Embryonic facial prominence (tissue), 1 donor: Measurements from ENCODE around the gene SPART.
A peak's percentile ranks its signal among the peaks of the same experiment; 100 is the strongest.
"Not testable (repeated sequence)": the region's sequence is repeated elsewhere in the genome, so short reads cannot be mapped to it uniquely, and the experiment has no call there.

Experiments
- DNase-seq: peaks from one replicate; pipeline ENCODE4 v3.0.0-alpha.2; 2016; ENCODE audit errors: extremely low spot score

Gene SPART

DNA sequence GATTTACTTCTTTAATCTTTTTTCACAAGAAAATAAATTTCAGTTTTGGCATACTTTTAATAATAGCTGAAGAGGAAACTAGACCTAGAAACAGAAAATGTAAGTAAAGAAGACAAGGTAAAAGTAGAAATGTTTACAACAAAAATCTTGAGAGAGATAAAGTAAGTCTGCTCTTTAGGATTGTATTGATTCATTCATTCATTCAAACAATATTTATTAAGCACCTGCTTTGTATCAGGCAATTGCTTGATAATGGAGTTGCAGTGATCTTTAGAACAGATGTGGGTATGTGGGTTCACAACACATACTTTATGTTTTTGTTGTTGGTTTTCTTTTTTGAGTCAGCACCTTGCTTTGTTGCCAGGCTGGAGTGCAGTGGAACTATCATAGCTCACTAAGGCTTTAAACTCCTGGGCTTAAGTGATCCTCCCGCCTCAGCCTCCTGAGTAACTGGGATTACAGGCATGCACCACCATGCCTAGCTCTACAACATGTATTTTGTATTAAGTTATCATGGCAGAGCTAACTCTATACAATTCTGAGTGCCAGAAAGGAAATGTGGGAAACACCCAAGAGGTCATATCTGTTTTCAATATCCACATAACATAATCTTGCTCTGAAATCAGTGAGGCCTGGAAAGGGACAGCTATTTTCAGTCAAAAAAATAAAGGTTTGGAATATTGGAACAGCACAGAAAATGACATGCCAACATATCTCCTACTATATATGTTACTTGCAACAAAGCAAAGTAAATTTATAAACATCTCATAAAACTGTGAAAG lies 8.8 kb upstream of the SPART start:
- DNase-seq: no peak

DNA sequence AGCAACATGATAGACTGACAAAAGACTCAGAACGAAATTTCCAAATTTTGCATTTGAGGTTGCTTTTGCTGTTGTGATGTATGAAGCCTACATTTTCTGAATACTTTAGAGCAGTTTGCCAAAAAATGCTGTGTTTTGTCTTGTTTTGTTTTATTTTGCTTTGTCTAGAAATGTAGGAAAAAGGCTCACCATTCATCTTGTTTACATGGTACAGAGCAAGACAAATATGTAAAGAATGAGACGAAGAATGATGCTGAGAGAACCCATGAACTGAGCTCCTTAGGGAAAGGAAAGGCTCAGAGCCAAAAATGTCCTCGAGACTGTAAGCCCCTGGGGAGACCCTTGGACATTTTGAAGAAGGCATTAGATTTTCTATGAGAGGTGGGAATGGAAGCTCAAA lies 6.8 kb upstream of the SPART start:
- no peak for DNase-seq

GRCh38 chr13:36352350-36352749 lies 6.2 kb upstream of the SPART start:
- no peak for DNase-seq

DNA sequence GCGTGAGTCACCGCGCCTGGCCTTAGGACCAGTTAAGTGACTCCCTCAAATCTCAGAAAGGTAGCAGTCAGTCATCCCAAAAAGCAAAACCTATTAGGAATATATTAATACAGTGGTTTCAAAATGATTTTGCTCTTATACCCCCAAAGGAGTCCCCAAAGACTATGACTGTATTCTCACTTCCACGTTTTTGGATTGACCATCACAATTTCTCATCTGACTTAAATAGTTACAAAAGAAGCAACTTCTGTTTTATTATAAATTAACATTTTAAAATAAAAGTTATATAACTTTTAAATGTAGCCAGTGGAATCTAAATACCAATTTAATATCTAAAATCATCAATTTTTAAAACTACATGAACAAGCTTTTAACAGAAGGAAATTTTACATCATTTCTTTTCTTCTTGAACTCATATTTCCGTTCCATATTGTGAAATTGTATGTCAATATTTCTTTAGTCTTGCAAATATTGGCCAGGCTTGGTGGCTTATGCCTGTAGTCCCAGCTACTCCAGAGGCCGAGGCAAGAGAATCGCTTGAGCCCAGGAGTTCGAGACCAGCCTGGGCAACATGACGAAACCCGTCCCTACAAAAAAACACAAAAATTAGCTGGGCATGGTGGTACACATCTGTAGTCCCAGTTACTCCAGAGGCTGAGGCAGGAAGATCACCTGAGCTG lies 1.5 kb upstream of the SPART start:
- no peak for DNase-seq

DNA sequence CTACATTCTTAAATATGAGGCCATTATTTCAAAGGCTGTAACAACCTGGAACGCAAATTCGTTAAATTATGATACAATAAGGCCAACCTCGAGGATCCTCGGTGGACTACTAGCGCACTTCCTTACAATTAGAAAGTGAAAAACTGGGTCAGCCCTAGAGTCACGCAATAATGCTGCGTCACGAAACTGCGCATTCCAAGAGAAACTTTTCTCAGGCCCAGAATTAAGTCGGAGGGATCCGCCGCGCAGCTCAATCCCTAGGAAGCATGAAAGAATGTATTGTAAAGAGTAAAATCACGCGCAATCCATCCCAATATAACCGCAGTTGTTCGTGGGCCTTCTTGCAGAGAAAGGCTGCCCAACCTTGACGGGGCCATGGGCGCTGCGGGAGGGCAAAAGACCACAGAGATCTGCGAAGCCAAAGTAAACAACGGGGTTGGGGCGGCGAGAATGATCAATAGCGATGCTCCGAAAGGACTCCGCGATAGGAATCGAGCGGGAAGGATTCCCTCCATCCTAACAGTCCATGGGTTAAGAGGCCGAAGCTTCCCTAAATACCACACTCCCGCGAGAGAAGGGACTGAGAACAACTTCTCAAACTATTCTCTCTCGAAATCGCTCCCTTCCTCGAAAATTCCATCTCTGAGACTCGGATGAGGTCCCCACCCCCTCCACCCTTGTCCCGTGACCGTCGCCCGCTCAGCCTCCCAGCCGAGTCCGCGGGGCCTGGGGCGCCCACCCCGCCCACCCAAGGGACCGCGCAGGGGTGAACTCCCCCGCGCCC lies 564 bp downstream of the SPART start:
- DNase-seq: peak; percentile 59

DNA sequence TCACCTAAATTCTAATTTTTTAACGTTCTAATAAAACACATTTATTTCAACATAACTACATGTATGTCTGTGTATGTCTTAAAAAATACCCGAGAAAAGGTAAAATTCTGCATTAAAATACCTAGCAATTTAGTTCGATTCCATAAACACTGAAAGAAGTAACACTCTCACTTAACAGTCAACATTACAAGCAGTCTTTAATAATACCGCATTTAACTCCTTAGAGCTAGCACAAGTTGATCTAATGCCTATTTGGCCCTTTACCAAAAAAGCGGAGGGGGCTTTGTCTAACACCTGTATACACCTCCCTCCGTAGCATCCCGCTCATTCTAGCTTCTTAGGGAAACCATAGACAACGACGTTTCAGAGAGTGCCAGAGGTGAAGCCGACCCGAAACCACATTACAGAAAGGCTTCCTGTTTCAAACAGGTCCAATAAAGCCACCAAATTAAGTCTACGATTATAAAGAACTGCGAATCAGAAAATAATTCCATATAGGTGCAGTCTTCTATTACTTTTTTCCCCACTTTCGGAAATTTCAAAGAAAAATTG lies 1.2 kb downstream of the SPART start:
- DNase-seq: no peak

GRCh38 chr13:36344173-36344572 lies 2.0 kb downstream of the SPART start:
- no peak for DNase-seq

DNA sequence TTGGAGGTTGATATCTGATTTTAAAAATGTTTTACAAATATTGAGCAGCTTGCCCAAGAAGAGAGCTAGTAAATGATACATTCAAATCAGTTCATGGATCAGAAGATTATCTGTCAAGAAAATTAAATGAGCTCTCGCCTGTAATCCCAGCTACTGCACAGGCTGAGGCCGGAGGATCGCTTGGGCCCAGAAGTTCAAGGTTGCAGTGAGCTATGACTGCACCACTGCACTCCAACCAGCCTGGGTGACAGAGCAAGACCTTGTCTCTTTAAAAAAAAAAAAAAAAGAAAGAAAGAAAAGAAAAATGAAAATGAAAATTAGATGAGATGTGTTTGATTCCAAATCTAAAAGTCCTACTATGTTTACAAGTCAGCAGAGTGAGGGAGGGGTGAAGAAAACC lies 2.4 kb downstream of the SPART start:
- no peak for DNase-seq

GRCh38 chr13:36342715-36343114 lies 3.5 kb downstream of the SPART start:
- DNase-seq: no peak

- DNase-seq: no peak
Observed at GRCh38 chr13:36341718-36342117, 4.5 kb downstream of the SPART start.

- no peak for DNase-seq
Observed at GRCh38 chr13:36339600-36340155, 6.5 kb downstream of the SPART start.

- DNase-seq: no peak
Observed at GRCh38 chr13:36337938-36338641, 8.1 kb downstream of the SPART start.

DNA sequence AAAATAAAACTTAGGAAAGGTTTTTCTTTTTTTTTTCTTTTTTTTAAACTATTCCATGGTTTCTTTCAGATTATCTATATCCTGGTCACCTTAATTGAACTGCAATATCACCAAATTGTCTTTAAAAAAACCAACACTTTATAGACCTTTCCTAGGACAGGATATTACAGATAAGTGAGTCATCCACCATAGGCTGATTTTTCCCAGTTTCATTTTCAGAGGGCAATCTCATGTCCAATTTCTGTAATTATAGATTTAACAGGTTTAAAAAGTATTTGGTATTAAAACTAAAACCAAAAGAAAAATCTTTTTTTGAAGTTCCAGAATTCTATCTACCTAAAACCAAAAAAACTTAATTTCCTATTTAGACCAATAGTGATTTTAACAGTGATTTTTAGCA lies 13.2 kb downstream of the SPART start:
- no peak for DNase-seq

DNA sequence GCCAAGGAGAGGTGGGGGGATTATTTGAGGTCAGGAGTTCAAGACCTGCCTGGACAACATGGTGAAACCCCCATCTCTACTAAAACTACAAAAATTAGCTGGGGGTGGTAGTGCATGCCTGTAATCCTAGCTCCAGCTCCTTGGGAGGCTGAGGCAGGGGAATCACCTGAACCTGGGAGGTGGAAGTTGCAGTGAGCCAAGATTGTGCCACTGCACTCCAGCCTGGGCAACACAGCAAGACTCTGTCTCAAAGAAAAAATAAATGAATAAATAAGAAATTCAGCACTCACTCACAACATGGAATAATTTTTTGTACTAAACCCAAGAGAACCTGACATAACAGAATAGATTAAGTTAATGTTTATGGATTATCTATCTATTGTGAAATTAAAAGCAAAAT lies 13.9 kb downstream of the SPART start:
- not testable (repeated sequence) for DNase-seq

GRCh38 chr13:36331280-36331679 lies 14.9 kb downstream of the SPART start:
- DNase-seq: no peak

DNA sequence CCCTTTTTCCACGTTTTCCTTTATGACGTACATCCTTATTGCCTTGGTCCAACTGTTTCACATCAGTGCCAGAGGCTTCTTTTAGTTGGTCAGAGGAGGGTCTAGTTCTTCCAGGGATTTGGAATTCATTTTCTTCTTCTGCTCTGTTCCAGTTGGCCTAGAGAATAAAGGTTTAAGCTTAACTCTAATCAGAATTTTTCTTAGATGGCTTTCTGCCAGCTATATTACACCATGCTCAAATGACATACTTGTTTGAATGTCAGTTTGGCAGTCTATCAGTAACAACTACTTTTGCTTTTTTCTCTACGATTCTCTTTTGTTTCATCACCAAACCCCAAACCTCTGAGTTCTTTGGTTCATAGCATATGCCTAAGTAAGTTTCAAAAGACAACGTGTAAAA lies 16.8 kb downstream of the SPART start:
- no peak for DNase-seq

- no peak for DNase-seq
Observed at GRCh38 chr13:36328821-36329220, 17.4 kb downstream of the SPART start.

DNA sequence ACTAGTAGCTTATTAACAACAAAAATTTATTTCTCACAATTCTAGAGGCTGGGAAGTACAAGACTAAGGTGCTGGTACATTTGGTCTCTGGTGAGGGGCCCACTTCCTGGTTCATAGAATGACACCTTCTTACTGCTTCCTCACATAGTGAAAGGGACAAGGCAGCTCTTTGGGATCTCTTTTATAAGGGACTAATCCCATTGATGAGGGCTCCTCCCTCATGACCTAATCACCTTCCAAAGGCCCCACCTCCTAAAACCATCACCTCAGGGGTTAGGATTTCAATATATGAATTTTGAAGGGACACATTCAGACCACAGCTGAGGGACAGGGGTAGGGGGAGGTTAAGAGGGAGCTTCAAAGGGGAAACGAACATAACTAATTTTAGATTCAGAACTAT lies 20.3 kb downstream of the SPART start:
- no peak for DNase-seq

- not testable (repeated sequence) for DNase-seq
Observed at GRCh38 chr13:36324881-36325280, 21.3 kb downstream of the SPART start.

GRCh38 chr13:36323951-36324566 lies 22.1 kb downstream of the SPART start:
- DNase-seq: no peak

DNA sequence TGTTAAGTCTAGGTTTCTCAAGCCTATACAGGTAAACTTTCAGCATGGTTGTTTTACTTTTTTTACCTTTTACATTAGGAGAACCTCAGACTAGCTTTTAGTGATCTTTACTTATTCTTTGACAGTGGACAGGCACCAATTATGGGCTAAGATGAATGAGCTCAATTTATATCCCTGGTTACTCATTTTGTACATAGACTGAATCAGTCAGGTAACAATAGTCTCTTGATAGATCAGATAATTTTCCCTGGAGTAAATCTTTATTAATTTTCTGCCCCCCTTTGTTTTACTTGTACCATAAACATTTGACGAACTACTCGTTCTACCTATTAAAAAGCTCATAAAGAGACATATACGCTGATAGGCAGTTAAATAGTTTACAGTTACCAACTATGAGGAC lies 22.8 kb downstream of the SPART start:
- DNase-seq: no peak
